Measurements from ENCODE around the gene PFDN1.

Gene PFDN1

GRCh38 chr5:140295414-140295813 is 7.5 kb downstream of the PFDN1 start:
- Histone ChIP-seq H3K79me2 (ENCODE audit: insufficient read depth, low read length) (peaks cover 78% of the 10 kb centered on the region), H2AFZ (ENCODE audit: low read length) (no peak overlapping the region), H3K4me2 (ENCODE audit: low read length) (peak overlapping the region; percentile 65), H3K36me3 (ENCODE audit: insufficient read depth, low read length) (peaks cover 28% of the 10 kb centered on the region), H3K27ac (ENCODE audit: low read depth, low read length, poor library complexity, severe bottlenecking) (peak overlapping the region; percentile 80), H3K4me3 (ENCODE audit: low read depth, low read length, poor library complexity, severe bottlenecking) (peak overlapping the region; percentile 25), H4K20me1 (ENCODE audit: insufficient read depth, low read length) (no peaks in the 10 kb centered on the region), H3K9me3 (ENCODE audit: low read length) (no peaks in the 10 kb centered on the region), H3K9me2 (ENCODE audit: low read depth, low read length) (no peaks in the 10 kb centered on the region), H3K4me1 (ENCODE audit: insufficient read depth, low read length, severe bottlenecking) (peaks cover 73% of the 10 kb centered on the region), H3F3A (ENCODE audit: insufficient read depth, low read length) (peaks cover 15% of the 10 kb centered on the region), H3K27me3 (ENCODE audit: insufficient read depth, low read length) (no peaks in the 10 kb centered on the region), H3K9ac (ENCODE audit: low read length) (peak overlapping the region; percentile 67)
- TF ChIP-seq CTCF (IDR thresholded peaks at IDR 0.05; ENCODE audit: low read length): no peak
- no peak for TF ChIP-seq EZH2 (IDR thresholded peaks at IDR 0.05; ENCODE audit: borderline replicate concordance, low read length)

- H3F3A ChIP-seq (ENCODE audit: insufficient read depth, low read length): peaks cover 15% of the 10 kb centered on the region
- H3K4me2 ChIP-seq (ENCODE audit: low read length): peak overlapping the region; percentile 65
- no peak overlapping the region for H2AFZ ChIP-seq (ENCODE audit: low read length)
These were observed 8.1 kb downstream of the PFDN1 start for GRCh38 chr5:140294753-140295152.

GRCh38 chr5:140293849-140294100 is 9.1 kb downstream of the PFDN1 start:
- peaks cover 15% of the 10 kb centered on the region for H3F3A ChIP-seq (ENCODE audit: insufficient read depth, low read length)
- peaks cover 73% of the 10 kb centered on the region for H3K4me1 ChIP-seq (ENCODE audit: insufficient read depth, low read length, severe bottlenecking)
- H4K20me1 ChIP-seq (ENCODE audit: insufficient read depth, low read length): no peaks in the 10 kb centered on the region
- peak overlapping the region; percentile 65 for H3K4me2 ChIP-seq (ENCODE audit: low read length)
- H2AFZ ChIP-seq (ENCODE audit: low read length): no peak overlapping the region
- no peaks in the 10 kb centered on the region for H3K27me3 ChIP-seq (ENCODE audit: insufficient read depth, low read length)
- peak overlapping the region; percentile 45 for H3K4me3 ChIP-seq (ENCODE audit: low read depth, low read length, poor library complexity, severe bottlenecking)
- TF ChIP-seq CTCF (IDR thresholded peaks at IDR 0.05; ENCODE audit: low read length) (no peak), EZH2 (IDR thresholded peaks at IDR 0.05; ENCODE audit: borderline replicate concordance, low read length) (no peak)
- peaks cover 15% of the 10 kb centered on the region for H3K36me3 ChIP-seq (ENCODE audit: insufficient read depth, low read length)
- peaks cover 93% of the 10 kb centered on the region for H3K79me2 ChIP-seq (ENCODE audit: insufficient read depth, low read length)
- H3K9me2 ChIP-seq (ENCODE audit: low read depth, low read length): no peaks in the 10 kb centered on the region
- H3K27ac ChIP-seq (ENCODE audit: low read depth, low read length, poor library complexity, severe bottlenecking): peak overlapping the region; percentile 80
- no peaks in the 10 kb centered on the region for H3K9me3 ChIP-seq (ENCODE audit: low read length)
- H3K9ac ChIP-seq (ENCODE audit: low read length): peak overlapping the region; percentile 67

More at GRCh38 chr5:140294753-140295152, 8.1 kb downstream of the PFDN1 start:
- Histone ChIP-seq H3K79me2 (ENCODE audit: insufficient read depth, low read length) (peaks cover 84% of the 10 kb centered on the region), H3K9me2 (ENCODE audit: low read depth, low read length) (no peaks in the 10 kb centered on the region), H4K20me1 (ENCODE audit: insufficient read depth, low read length) (no peaks in the 10 kb centered on the region), H3K36me3 (ENCODE audit: insufficient read depth, low read length) (peaks cover 22% of the 10 kb centered on the region), H3K27me3 (ENCODE audit: insufficient read depth, low read length) (no peaks in the 10 kb centered on the region), H3K4me3 (ENCODE audit: low read depth, low read length, poor library complexity, severe bottlenecking) (peak overlapping the region; percentile 25), H3K27ac (ENCODE audit: low read depth, low read length, poor library complexity, severe bottlenecking) (peak overlapping the region; percentile 80), H3K9ac (ENCODE audit: low read length) (peak overlapping the region; percentile 67), H3K9me3 (ENCODE audit: low read length) (no peaks in the 10 kb centered on the region), H3K4me1 (ENCODE audit: insufficient read depth, low read length, severe bottlenecking) (peaks cover 73% of the 10 kb centered on the region)
- TF ChIP-seq EZH2 (IDR thresholded peaks at IDR 0.05; ENCODE audit: borderline replicate concordance, low read length) (no peak), CTCF (IDR thresholded peaks at IDR 0.05; ENCODE audit: low read length) (no peak)
